GM12878 (cell line): ENCODE measurements around the gene FAM78A. TPM values are rescaled to one million over a fixed set of nuclear protein-coding genes. Genes with fewer than 3 reads are reported as not detected.
A peak's percentile ranks its signal among the peaks of the same experiment; 100 is the strongest.

Experiments used
- ATAC-seq: fragments of 200-7000 bp; cut with Tn5 transposase; 3 replicates; pipeline ENCODE4 v1.9.1; 2020; ENCODE audit warnings: mild to moderate bottlenecking, moderate library complexity
- BruUV-seq: library from RNA; stranded (reverse); fragments of 400-500 nt; replicated peaks from 2 replicates; lab custom pipeline; 2021; lab: Mats Ljungman, UMichigan
- CTCF ChIA-PET: fragments of 300-600 bp; sonication (Branson Sonifier 250); formaldehyde crosslinking; extraction: SDS; loops from one replicate; lab custom pipeline; 2021; ENCODE audit warnings: inconsistent platforms; lab: Yijun Ruan, JAX
- POLR2A ChIA-PET: fragments of 350-600 bp; formaldehyde crosslinking; extraction: SDS; loops from one replicate; lab custom pipeline; 2021; ENCODE audit warnings: inconsistent platforms; lab: Charles Lee
- RAD21 ChIA-PET: fragments of 300-600 bp; sonication (Branson Sonifier 250); formaldehyde crosslinking; loops from one replicate; lab custom pipeline; 2023; ENCODE audit warnings: antibody characterized with exemption; ENCODE audit not compliant: unreplicated experiment; lab: Charles Lee
- SMC1A ChIA-PET: fragments of 300-600 bp; sonication (Branson Sonifier 250); formaldehyde crosslinking; loops from one replicate; lab custom pipeline; 2023; ENCODE audit not compliant: unreplicated experiment, uncharacterized antibody; lab: Charles Lee
- DNase-seq: peaks from one replicate; pipeline ENCODE4 v3.0.0-alpha.2; 2011; ENCODE audit warnings: low read depth, low spot score
- FAIRE-seq: peaks from 3 replicates; lab custom pipeline; 2011; peaks lifted over from hg19 to GRCh38; lab: Jason Lieb, UNC
- H2AFZ ChIP-seq: 2 replicates; pipeline ENCODE4 v1.6.0; 2011; ENCODE audit warnings: low read depth, low read length, control low read depth; ENCODE audit not compliant: control insufficient read depth
- H3K27ac ChIP-seq: 2 replicates; pipeline ENCODE4 v1.5.1; 2011; ENCODE audit warnings: control low read depth; ENCODE audit not compliant: control insufficient read depth, insufficient read depth
- H3K27me3 ChIP-seq, 2 experiments: replicated peaks in 1 of 2; 2 replicates each; pipeline versions ENCODE4 v1.6.0 to v1.6.1; 2011; ENCODE audit warnings: low read length in 1 of 2; ENCODE audit not compliant: control insufficient read depth in 2 of 2, insufficient read depth in 2 of 2
- H3K36me3 ChIP-seq, 2 experiments: 2 replicates each; pipeline ENCODE4 v1.5.1; 2011; ENCODE audit warnings: low read length in 1 of 2; ENCODE audit not compliant: control insufficient read depth in 2 of 2, insufficient read depth in 2 of 2
- H3K4me1 ChIP-seq: 2 replicates; pipeline ENCODE4 v1.6.1; 2011; ENCODE audit warnings: mild to moderate bottlenecking, low read length, moderate library complexity, mixed read lengths; ENCODE audit not compliant: control insufficient read depth, insufficient read depth
- H3K4me2 ChIP-seq: 2 replicates; pipeline ENCODE4 v1.6.0; 2011; ENCODE audit warnings: control low read depth; ENCODE audit not compliant: control insufficient read depth, insufficient read depth
- H3K4me3 ChIP-seq: fragments of 200-600 bp; sonication (generic); 2 replicates; pipeline ENCODE4 v1.5.1; 2016
- H3K79me2 ChIP-seq: 2 replicates; pipeline ENCODE4 v1.6.0; 2011; ENCODE audit warnings: low read length; ENCODE audit not compliant: control insufficient read depth, insufficient read depth
- H3K9ac ChIP-seq: 2 replicates; pipeline ENCODE4 v1.8.0; 2011; ENCODE audit warnings: low read length, control low read depth, mixed read lengths; ENCODE audit not compliant: control insufficient read depth, insufficient read depth
- H3K9me3 ChIP-seq: replicated peaks from 3 replicates; pipeline ENCODE4 v1.5.1; 2011; ENCODE audit warnings: mild to moderate bottlenecking, low read length; ENCODE audit not compliant: control insufficient read depth, insufficient read depth
- H4K20me1 ChIP-seq: 2 replicates; pipeline ENCODE4 v1.6.0; 2011; ENCODE audit not compliant: control insufficient read depth, insufficient read depth
- CBX3 ChIP-seq: fragments of 200-600 bp; sonication (generic); IDR thresholded peaks from 2 replicates; pipeline ENCODE4 v1.6.1; 2016; ENCODE audit warnings: low read depth, borderline replicate concordance
- EZH2 ChIP-seq: IDR thresholded peaks from 2 replicates; pipeline ENCODE4 v1.6.1; 2012; ENCODE audit warnings: low read depth, mild to moderate bottlenecking, control low read depth, inconsistent platforms, low read length, borderline replicate concordance; ENCODE audit not compliant: control insufficient read depth
- IKZF1 ChIP-seq: fragments of 450-650 bp; conservative IDR thresholded peaks from 2 replicates; pipeline ENCODE4 v1.6.1; 2017; ENCODE audit warnings: antibody characterized with exemption, mild to moderate bottlenecking
- IRF4 ChIP-seq: IDR thresholded peaks from 2 replicates; pipeline ENCODE4 v1.6.1; 2011; ENCODE audit warnings: low read depth, low read length
- KLF5 ChIP-seq: fragments of 450-650 bp; IDR thresholded peaks from 2 replicates; pipeline ENCODE4 v1.6.1; 2014; ENCODE audit warnings: mild to moderate bottlenecking; ENCODE audit not compliant: partially characterized antibody
- MXI1 ChIP-seq: fragments of 150-350 bp; IDR thresholded peaks from 2 replicates; pipeline ENCODE4 v1.6.1; 2011; ENCODE audit warnings: low read depth, mild to moderate bottlenecking, inconsistent platforms, low read length, improper control_type of control experiment
- NFYB ChIP-seq: IDR thresholded peaks from 2 replicates; pipeline ENCODE4 v1.6.1; 2011; ENCODE audit warnings: low read depth, mild to moderate bottlenecking, low read length, improper control_type of control experiment, moderate library complexity; ENCODE audit not compliant: insufficient read depth
- ZBTB33 ChIP-seq: fragments of 450-650 bp; IDR thresholded peaks from 2 replicates; pipeline ENCODE4 v1.6.1; 2017; ENCODE audit warnings: mild to moderate bottlenecking
- whole genome bisulfite sequencing: methylation state at CpG from one replicate; pipeline ENCODE4 v1.1.6; 2016; ENCODE audit warnings: low lambda C conversion rate; ENCODE audit not compliant: insufficient replicate concordance, insufficient coverage; ENCODE audit errors: missing lambda C conversion rate; 5-methylcytosine and 5-hydroxymethylcytosine counted together
- in situ Hi-C: fragments of 300-500 bp; cut with MboI; formaldehyde crosslinking; loops from 9 replicates; pipeline ENCODE4 v1.14.3; 2018; ENCODE audit warnings: mixed read lengths
- intact Hi-C: fragments of 100-400 bp; cut with micrococcal nuclease; formaldehyde crosslinking; loops from one replicate; pipeline ENCODE4 v1.14.2; 2022; ENCODE audit not compliant: unreplicated experiment
- polyA plus RNA-seq, 11 experiments: library from polyadenylated mRNA; depleted of rRNA in 4 of 11; unstranded in 6 of 11; stranded (reverse) in 5 of 11; fragments of >200 nt; fragmentation: Nextera tagmentation in 4 of 11; fragmentation: Illumina TruSeq in 1 of 11; extraction: Ambion mirVana in 4 of 11; extraction: Trizol in 1 of 11; gene quantifications; 1 replicate in 1 of 11; 2 replicates in 10 of 11; pipeline versions ENCODE4 v1.2.1 to v1.2.3, GENCODE V29; 2011 to 2016; ENCODE audit warnings: inconsistent platforms in 2 of 11, missing spikeins in 2 of 11, low read depth in 1 of 11
- total RNA-seq, 4 experiments: library from RNA; depleted of rRNA in 3 of 4; stranded (reverse); fragments of >200 nt in 3 of 4; fragmentation: Illumina TruSeq in 1 of 4; extraction: Trizol in 1 of 4; gene quantifications; 2 replicates each; pipeline versions ENCODE4 v1.2.1 to v1.2.3, GENCODE V29; 2013 to 2021
- TF ChIP-seq, protein P1 (sequence below): IDR thresholded peaks from 2 replicates; pipeline ENCODE4 v1.6.1; 2011; ENCODE audit warnings: low read depth, low read length, improper control_type of control experiment, borderline replicate concordance
- TF ChIP-seq, protein P2 (sequence below): fragments of 450-650 bp; IDR thresholded peaks from 2 replicates; pipeline ENCODE4 v1.6.1; 2018; ENCODE audit warnings: borderline replicate concordance, mild to moderate bottlenecking; ENCODE audit not compliant: partially characterized antibody

FAM78A gene
- total and polyA plus RNA-seq, 10 of the 15 experiments (the other 5 are each of a cell fraction or from before 2014, with no cell fraction given) = 0.18 to 32.5 (median 12.2) TPM

GRCh38 chr9:131262327-131263032 lies 13.8 kb downstream of the FAM78A start (continued):
- TF ChIP-seq ZBTB33 (no peak), NFYB (no peak), CBX3 (no peak), IRF4 (peak; percentile 82)
- TF ChIP-seq, protein P1, sequence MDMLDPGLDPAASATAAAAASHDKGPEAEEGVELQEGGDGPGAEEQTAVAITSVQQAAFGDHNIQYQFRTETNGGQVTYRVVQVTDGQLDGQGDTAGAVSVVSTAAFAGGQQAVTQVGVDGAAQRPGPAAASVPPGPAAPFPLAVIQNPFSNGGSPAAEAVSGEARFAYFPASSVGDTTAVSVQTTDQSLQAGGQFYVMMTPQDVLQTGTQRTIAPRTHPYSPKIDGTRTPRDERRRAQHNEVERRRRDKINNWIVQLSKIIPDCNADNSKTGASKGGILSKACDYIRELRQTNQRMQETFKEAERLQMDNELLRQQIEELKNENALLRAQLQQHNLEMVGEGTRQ = no peak

DNA sequence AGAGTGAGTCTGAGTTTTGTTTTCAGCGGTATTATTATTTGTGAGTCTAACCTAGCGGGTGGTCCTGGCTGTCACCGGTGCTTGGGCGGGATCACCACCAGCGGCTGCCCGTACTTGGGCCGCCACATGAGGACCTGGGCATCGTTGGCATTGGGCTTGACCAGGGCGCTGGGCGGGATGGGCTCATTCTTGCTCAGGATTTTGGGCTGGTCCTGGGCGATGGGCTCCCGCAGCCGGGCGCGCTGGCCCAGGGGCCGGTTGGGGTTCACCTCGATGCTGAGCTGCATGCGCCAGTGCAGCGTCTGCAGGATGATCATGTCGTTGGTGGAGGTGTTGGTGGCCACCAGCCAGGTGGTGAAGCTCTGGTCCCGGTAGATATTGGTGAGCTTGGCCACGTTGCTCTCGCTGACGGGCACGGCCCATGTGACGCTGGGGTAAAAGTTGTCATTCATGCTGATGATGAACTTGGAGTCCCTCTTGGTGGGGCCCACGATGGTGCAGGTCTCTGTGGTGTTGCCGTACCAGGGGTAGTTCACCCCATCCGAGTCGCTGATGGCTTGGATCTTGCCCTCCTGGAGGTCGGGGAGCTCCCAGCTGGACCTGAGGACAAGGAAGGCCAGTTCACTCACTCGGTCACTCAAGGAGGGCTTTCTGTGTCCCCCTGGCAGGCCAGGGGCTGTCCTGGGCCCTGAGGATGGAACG lies 15.4 kb downstream of the FAM78A start:
- Histone ChIP-seq H3K36me3 (peaks cover 20 to 32% of the 10 kb centered on the region in 2 experiments), H3K4me3 (no peak overlapping the region), H3K9me3 (no peaks in the 10 kb centered on the region), H3K27ac (no peak overlapping the region), H3K9ac (no peak overlapping the region), H2AFZ (no peak overlapping the region), H4K20me1 (no peaks in the 10 kb centered on the region), H3K27me3 (no peaks in the 10 kb centered on the region), H3K4me1 (peaks cover 28% of the 10 kb centered on the region), H3K79me2 (peaks cover 27% of the 10 kb centered on the region), H3K4me2 (no peak overlapping the region)
- in situ Hi-C loops (loop anchor here (10.0 to 25.0 kb wide), 3 partner anchors 464 to 1876 kb away; partner anchors contain the start of genes C9orf78 and USP20), intact Hi-C loops (no loop called here)
- TF ChIP-seq EZH2 = no peak
- TF ChIP-seq IKZF1 = no peak
- TF ChIP-seq, protein P2, sequence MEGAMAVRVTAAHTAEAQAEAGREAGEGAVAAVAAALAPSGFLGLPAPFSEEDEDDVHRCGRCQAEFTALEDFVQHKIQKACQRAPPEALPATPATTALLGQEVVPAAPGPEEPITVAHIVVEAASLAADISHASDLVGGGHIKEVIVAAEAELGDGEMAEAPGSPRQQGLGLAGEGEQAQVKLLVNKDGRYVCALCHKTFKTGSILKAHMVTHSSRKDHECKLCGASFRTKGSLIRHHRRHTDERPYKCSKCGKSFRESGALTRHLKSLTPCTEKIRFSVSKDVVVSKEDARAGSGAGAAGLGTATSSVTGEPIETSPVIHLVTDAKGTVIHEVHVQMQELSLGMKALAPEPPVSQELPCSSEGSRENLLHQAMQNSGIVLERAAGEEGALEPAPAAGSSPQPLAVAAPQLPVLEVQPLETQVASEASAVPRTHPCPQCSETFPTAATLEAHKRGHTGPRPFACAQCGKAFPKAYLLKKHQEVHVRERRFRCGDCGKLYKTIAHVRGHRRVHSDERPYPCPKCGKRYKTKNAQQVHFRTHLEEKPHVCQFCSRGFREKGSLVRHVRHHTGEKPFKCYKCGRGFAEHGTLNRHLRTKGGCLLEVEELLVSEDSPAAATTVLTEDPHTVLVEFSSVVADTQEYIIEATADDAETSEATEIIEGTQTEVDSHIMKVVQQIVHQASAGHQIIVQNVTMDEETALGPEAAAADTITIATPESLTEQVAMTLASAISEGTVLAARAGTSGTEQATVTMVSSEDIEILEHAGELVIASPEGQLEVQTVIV = no peak
- TF ChIP-seq MXI1 = no peak
- no peak for TF ChIP-seq KLF5
- ChIA-PET RAD21 (no interaction called here), CTCF (interaction anchor here (1.7 kb wide), 1 partner anchor 11 kb away, joined by 3 read pairs; no protein-coding TSS in a partner anchor), SMC1A (no interaction called here), POLR2A (interaction anchor here (1.5 to 13.4 kb wide), 2 partner anchors 10 kb away, joined by 7 to 267 read pairs; partner anchors contain the start of gene FAM78A)
- ATAC-seq (no peak), DNase-seq (no peak), FAIRE-seq (no peak)
- no TSS peak for BruUV-seq
- WGBS = 94% methylated on average over 33 of the region's 33 CpGs
